ENCODE measurements around the gene ITFG1. TPM values are rescaled to one million over a fixed set of nuclear protein-coding genes. Genes with fewer than 3 reads are reported as not detected.

ITFG1 gene
- total RNA-seq, 1 donor from 2014 or later, result 56.7 TPM

DNA sequence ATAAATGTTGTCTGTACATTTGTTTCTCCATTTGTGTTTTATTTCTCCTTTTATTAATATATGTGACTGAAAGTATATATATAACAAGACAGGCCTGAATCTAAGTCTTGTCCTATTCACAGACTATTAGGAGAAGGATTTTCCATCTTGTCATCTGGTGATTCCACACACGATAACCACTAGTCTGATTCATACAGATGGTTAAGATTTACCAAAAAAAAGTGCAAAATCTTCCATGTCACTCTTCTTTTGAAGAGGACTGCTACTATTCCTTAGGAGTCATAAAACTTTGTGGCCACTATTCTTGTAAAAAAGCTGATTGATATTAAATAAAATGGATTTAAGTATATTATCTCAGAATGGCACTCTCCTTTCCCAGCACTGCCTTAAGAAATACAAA lies 156.3 kb downstream of the ITFG1 start:
- Histone ChIP-seq H3K9me3 (no peaks in the 10 kb centered on the region), H3K27ac (no peak overlapping the region), H3K27me3 (no peaks in the 10 kb centered on the region), H3K4me1 (no peaks in the 10 kb centered on the region), H3K4me3 (no peak overlapping the region), H3K36me3 (peaks cover 0 to 21% of the 10 kb centered on the region in 2 donors)
- intact Hi-C loops (cut with DNase I), result no loop called here
- no peak for DNase-seq (ENCODE audit: low spot score in 2 of 2)
- TF ChIP-seq, protein P1, sequence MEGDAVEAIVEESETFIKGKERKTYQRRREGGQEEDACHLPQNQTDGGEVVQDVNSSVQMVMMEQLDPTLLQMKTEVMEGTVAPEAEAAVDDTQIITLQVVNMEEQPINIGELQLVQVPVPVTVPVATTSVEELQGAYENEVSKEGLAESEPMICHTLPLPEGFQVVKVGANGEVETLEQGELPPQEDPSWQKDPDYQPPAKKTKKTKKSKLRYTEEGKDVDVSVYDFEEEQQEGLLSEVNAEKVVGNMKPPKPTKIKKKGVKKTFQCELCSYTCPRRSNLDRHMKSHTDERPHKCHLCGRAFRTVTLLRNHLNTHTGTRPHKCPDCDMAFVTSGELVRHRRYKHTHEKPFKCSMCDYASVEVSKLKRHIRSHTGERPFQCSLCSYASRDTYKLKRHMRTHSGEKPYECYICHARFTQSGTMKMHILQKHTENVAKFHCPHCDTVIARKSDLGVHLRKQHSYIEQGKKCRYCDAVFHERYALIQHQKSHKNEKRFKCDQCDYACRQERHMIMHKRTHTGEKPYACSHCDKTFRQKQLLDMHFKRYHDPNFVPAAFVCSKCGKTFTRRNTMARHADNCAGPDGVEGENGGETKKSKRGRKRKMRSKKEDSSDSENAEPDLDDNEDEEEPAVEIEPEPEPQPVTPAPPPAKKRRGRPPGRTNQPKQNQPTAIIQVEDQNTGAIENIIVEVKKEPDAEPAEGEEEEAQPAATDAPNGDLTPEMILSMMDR (IDR thresholded peaks at IDR 0.05), result no peak

DNA sequence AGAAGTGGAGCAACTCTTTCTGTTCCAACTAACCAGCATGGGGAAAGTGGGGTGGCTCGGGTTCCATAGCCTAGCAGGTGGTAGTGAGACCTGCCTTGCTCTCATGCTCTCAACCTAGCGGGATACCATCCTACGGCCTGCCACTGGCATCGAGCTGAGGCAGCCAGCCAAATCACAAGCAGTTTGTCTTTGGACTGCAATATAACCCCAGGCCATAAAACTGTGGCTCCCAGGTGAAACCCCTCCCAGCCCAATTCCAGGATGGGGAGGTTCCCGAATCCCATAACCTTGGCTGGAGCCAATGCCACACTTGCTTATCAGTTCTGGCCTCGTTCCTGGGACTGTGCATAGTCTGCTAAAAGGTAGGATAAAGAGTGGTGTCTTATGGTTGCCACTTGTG lies 161.3 kb downstream of the ITFG1 start:
- Histone ChIP-seq H3K4me1 (no peaks in the 10 kb centered on the region), H3K9me3 (peaks cover 0 to 5% of the 10 kb centered on the region in 2 donors), H3K36me3 (peaks cover 0 to 32% of the 10 kb centered on the region in 2 donors), H3K27me3 (no peaks in the 10 kb centered on the region), H3K27ac (no peak overlapping the region), H3K4me3 (no peak overlapping the region)
- TF ChIP-seq, protein P1 (IDR thresholded peaks at IDR 0.05), result no peak
- intact Hi-C loops (cut with DNase I), result no loop called here
- no peak for DNase-seq (ENCODE audit: low spot score in 2 of 2)

GRCh38 chr16:47284999-47285398 lies 175.9 kb downstream of the ITFG1 start:
- Histone ChIP-seq H3K4me3 (no peak overlapping the region), H3K36me3 (peaks cover 0 to 4% of the 10 kb centered on the region in 2 donors), H3K27ac (no peak overlapping the region), H3K9me3 (peaks cover 12 to 32% of the 10 kb centered on the region in 2 donors), H3K27me3 (no peaks in the 10 kb centered on the region), H3K4me1 (no peaks in the 10 kb centered on the region)
- no peak for DNase-seq (ENCODE audit: low spot score in 2 of 2)
- TF ChIP-seq, protein P1 (IDR thresholded peaks at IDR 0.05), result no peak
- intact Hi-C loops (cut with DNase I), result no loop called here

DNA sequence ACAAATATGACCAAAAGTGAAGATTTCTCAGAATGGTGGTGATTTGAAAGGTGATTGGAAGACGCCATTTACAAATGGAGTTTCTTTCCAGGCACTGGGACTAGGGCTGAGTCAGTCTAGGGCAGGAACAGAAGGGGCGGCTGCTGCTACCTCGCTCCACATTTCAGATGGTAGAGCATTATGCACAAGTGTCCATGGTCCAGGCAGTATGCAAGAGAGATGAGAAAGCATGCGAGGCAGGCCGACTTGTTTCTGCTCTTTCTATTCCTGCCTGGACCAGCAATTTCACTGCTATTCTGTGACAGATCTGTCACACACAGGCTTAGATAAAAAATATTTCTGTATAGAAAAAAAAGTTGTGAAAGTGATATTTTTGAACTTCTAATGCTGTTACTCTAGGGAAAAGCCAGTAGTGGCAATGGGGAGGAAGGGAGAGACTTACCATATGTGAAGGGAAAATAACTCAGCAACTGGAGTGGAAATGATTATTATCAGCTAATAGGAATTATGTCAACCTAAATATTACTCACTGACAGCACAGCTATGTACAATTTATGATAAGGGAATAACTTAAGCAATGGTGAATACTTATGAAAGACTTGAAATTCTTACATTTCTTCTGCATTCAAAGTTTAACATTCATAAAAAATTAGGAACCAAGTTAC lies 182.4 kb downstream of the ITFG1 start:
- H3K4me1 ChIP-seq, result no peaks in the 10 kb centered on the region
- intact Hi-C loops (cut with DNase I), result no loop called here
- H3K4me3 ChIP-seq, result no peak overlapping the region
- no peaks in the 10 kb centered on the region for H3K27me3 ChIP-seq
- no peak overlapping the region for H3K27ac ChIP-seq
- no peaks in the 10 kb centered on the region for H3K36me3 ChIP-seq
- peaks cover 0 to 10% of the 10 kb centered on the region in 2 donors for H3K9me3 ChIP-seq
- DNase-seq (ENCODE audit: low spot score in 2 of 2), result no peak
- TF ChIP-seq, protein P1 (IDR thresholded peaks at IDR 0.05), result no peak

- TF ChIP-seq, protein P1 (IDR thresholded peaks at IDR 0.05), result no peak
- Histone ChIP-seq H3K36me3 (no peaks in the 10 kb centered on the region), H3K27me3 (no peaks in the 10 kb centered on the region), H3K4me3 (no peak overlapping the region), H3K27ac (no peak overlapping the region), H3K9me3 (no peaks in the 10 kb centered on the region), H3K4me1 (no peaks in the 10 kb centered on the region)
- DNase-seq (ENCODE audit: low spot score in 2 of 2), result no peak
- intact Hi-C loops (cut with DNase I), result no loop called here
Observed at GRCh38 chr16:47276522-47276921, 184.3 kb downstream of the ITFG1 start.

Data from ascending aorta (tissue), 2 donors.